ENCODE measurements around the gene DDX25.

The DDX25 gene

DNA sequence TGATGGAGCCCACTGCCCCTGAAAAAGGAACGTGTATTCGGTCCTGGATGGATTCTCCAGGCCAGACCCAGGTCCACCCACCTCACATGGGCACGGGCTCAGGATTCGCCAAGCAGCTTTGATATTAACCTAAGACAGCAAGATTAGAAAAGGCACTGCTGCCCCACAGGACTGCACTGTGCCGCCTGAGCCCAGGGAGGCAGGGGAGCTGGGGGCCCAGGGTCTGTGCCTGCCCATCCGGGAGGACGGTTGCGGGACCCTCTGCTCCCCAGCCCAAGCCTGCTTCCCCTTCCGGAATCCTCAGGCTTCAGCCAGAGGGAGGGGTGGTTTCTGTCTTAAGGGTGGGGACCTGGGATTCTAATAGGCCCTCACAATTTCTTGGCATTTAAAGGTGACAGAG lies 28.0 kb downstream of the DDX25 start:
- peaks cover 31% of the 10 kb centered on the region for H3K27me3 Mint-ChIP-seq
- no peaks in the 10 kb centered on the region for H3K9me3 Mint-ChIP-seq
- H3K4me1 Mint-ChIP-seq, result no peaks in the 10 kb centered on the region
- no peak overlapping the region for H3K27ac Mint-ChIP-seq (ENCODE audit: low read depth)
- no peak for ATAC-seq (replicated peaks; ENCODE audit: extremely low read depth, poor library complexity, severe bottlenecking)
- H3K4me3 Mint-ChIP-seq, result no peak overlapping the region
- DNase-seq (ENCODE audit: low spot score in 2 of 2), result no peak
- no peaks in the 10 kb centered on the region for H3K36me3 Mint-ChIP-seq (ENCODE audit: insufficient read depth)

DNA sequence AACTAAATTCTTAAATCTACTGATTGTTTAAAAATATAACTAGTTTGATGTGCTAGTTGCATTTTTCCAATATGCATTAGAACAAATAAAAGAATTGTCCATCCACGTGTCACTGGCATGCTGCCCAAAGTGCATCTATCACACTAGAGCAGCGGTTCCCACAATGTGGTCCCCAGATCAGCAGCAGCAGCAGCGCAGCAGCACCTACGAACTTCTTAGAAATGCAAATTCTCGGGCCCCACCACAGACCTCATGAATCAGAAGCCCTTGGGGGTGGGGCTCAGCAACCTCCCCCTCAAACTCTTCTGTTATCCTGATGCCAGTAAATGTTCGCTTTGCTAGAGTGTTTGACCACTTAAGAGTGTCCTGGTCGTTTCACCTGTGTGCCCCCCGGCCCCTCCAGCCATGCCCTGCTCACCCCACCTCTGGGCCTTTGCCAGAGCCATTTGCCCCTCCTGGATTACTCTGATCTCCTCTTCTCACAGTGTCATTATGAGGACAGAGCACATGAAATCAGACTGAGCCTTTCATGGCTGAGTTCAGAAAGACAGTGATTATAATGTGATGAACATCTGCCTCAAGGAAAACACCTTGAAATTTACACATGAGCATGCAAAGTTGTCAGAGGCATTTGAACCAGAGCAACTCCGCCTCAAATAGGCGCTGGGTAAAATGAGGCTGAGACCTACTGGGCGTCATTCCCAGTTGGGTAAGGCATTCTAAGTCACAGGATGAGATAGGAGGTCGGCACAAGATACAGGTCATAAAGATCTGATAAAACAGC lies 28.9 kb downstream of the DDX25 start:
- H3K4me3 Mint-ChIP-seq, result no peak overlapping the region

DNA sequence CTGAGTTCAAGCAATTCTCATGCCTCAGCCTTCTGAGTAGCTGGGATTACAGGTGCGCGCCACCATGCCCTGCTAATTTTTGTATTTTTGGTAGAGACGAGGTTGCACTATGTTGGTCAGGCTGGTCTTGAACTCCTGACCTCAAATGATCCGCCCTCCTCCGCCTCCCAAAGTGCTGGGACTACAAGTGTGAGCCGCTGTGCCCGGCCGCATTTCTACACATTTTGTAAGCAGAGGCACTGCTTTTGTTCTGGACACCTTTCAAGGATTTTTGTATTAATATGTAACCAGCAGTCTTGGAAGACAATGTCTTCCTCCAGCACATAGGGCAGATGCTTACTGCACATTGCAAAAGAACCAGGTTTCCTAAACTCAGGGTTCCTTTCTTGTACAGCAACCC lies 30.2 kb downstream of the DDX25 start:
- Mint-ChIP-seq H3K9me3 (no peaks in the 10 kb centered on the region), H3K4me1 (no peaks in the 10 kb centered on the region), H3K36me3 (ENCODE audit: insufficient read depth) (no peaks in the 10 kb centered on the region), H3K27me3 (peaks cover 23% of the 10 kb centered on the region), H3K27ac (ENCODE audit: low read depth) (no peak overlapping the region), H3K4me3 (no peak overlapping the region)
- ATAC-seq (replicated peaks; ENCODE audit: extremely low read depth, poor library complexity, severe bottlenecking), result no peak
- no peak for DNase-seq (ENCODE audit: low spot score in 2 of 2)

More for the DNA sequence above, 28.9 kb downstream of the DDX25 start:
- ATAC-seq (replicated peaks; ENCODE audit: extremely low read depth, poor library complexity, severe bottlenecking) (no peak), DNase-seq (ENCODE audit: low spot score in 2 of 2) (no peak)
- no peaks in the 10 kb centered on the region for H3K4me1 Mint-ChIP-seq
- H3K27ac Mint-ChIP-seq (ENCODE audit: low read depth), result no peak overlapping the region
- peaks cover 29% of the 10 kb centered on the region for H3K27me3 Mint-ChIP-seq
- no peaks in the 10 kb centered on the region for H3K36me3 Mint-ChIP-seq (ENCODE audit: insufficient read depth)
- H3K9me3 Mint-ChIP-seq, result no peaks in the 10 kb centered on the region

DNA sequence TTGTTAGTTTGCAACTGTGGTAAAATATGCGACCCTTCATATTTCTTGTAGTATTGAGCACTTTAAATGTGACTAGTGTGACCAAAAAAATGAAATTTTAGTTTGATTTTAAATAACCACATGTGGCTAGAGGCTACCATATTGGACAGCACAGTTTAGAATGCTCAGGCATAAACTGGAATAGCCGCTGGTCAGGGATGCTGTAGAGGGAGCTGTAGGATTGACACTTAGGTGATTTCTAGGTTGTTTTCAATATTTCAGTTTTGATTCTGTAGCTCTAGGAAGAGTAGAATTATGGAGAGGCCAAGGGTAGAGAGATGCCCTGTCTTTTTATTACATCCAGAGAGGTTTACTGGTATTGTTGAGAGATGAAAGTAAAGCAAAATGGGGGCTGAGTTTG lies 30.7 kb downstream of the DDX25 start:
- no peak for ATAC-seq (replicated peaks; ENCODE audit: extremely low read depth, poor library complexity, severe bottlenecking)
- DNase-seq (ENCODE audit: low spot score in 2 of 2), result no peak
- Mint-ChIP-seq H3K27me3 (peaks cover 17% of the 10 kb centered on the region), H3K36me3 (ENCODE audit: insufficient read depth) (no peaks in the 10 kb centered on the region), H3K27ac (ENCODE audit: low read depth) (no peak overlapping the region), H3K4me1 (no peaks in the 10 kb centered on the region), H3K4me3 (no peak overlapping the region), H3K9me3 (no peaks in the 10 kb centered on the region)

DNA sequence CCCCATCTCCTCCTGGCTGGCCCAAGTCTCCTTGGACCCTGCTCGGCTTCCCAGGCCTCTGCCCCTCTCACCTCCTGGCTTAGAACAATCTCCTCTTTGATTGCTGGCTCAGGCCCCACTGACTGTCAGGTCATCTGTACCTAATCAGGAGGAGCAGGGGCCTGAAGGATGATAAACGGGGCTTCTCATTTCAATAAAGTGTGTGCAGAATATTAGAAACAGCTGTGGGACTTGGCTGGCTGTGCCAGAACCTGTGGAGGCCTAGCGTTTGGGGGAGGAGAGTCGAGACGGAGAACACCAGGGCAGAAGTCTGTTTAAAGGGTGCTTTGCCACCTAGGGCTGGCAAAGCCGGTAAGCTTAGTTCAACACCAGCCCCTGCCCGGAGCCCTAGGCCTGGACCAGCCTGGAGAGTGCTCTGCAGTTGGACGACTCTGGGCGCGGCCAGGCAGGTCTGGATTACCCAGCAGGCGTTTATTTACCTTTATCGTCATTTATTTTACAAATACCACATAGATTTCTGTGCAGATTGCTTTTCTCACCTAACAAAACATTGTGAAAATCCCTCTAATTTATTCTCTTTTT lies 31.4 kb downstream of the DDX25 start:
- ATAC-seq (replicated peaks; ENCODE audit: extremely low read depth, poor library complexity, severe bottlenecking), result no peak

DNA sequence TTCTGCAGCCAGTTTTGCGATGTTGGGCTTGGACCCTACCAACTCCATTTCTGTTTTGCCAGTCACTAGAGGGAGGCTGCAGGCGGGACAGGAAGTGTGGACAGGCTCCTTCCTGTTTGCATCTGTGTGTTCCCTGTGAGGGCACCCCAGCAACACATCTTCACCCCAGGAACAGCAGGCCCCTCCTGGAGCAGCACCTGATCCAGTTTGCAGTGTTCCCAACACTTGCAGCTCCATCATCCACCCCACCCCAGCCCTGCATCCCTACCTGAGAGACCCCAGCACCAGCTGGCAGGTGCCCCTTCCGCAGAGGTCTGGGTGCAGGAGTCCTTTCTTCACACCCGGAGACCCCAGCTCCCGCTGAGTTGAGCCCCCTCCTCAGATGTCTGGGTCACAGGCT lies 34.1 kb downstream of the DDX25 start:
- no peaks in the 10 kb centered on the region for H3K36me3 Mint-ChIP-seq (ENCODE audit: insufficient read depth)
- H3K4me1 Mint-ChIP-seq, result peaks cover 8% of the 10 kb centered on the region
- H3K4me3 Mint-ChIP-seq, result no peak overlapping the region
- ATAC-seq (replicated peaks; ENCODE audit: extremely low read depth, poor library complexity, severe bottlenecking), result no peak
- no peak overlapping the region for H3K27ac Mint-ChIP-seq (ENCODE audit: low read depth)
- no peaks in the 10 kb centered on the region for H3K9me3 Mint-ChIP-seq
- H3K27me3 Mint-ChIP-seq, result no peaks in the 10 kb centered on the region
- no peak for DNase-seq (ENCODE audit: low spot score in 2 of 2)

More for the DNA sequence above, 31.4 kb downstream of the DDX25 start:
- H3K4me3 Mint-ChIP-seq, result no peak overlapping the region
- H3K36me3 Mint-ChIP-seq (ENCODE audit: insufficient read depth), result no peaks in the 10 kb centered on the region
- no peak overlapping the region for H3K27ac Mint-ChIP-seq (ENCODE audit: low read depth)
- peaks cover 14% of the 10 kb centered on the region for H3K27me3 Mint-ChIP-seq
- DNase-seq (ENCODE audit: low spot score in 2 of 2), result no peak
- no peaks in the 10 kb centered on the region for H3K4me1 Mint-ChIP-seq
- no peaks in the 10 kb centered on the region for H3K9me3 Mint-ChIP-seq

GRCh38 chr11:125939081-125939521 lies 34.8 kb downstream of the DDX25 start:
- Mint-ChIP-seq H3K9me3 (no peaks in the 10 kb centered on the region), H3K4me3 (no peak overlapping the region), H3K4me1 (peaks cover 8% of the 10 kb centered on the region), H3K36me3 (ENCODE audit: insufficient read depth) (no peaks in the 10 kb centered on the region), H3K27me3 (peaks cover 6% of the 10 kb centered on the region), H3K27ac (ENCODE audit: low read depth) (no peak overlapping the region)
- no peak for DNase-seq (ENCODE audit: low spot score in 2 of 2)
- ATAC-seq (replicated peaks; ENCODE audit: extremely low read depth, poor library complexity, severe bottlenecking), result no peak

GRCh38 chr11:125940145-125940544 lies 35.8 kb downstream of the DDX25 start:
- Mint-ChIP-seq H3K9me3 (no peaks in the 10 kb centered on the region), H3K36me3 (ENCODE audit: insufficient read depth) (no peaks in the 10 kb centered on the region), H3K27ac (ENCODE audit: low read depth) (no peak overlapping the region), H3K4me3 (no peak overlapping the region), H3K27me3 (peaks cover 15% of the 10 kb centered on the region), H3K4me1 (peaks cover 8% of the 10 kb centered on the region)
- ATAC-seq (replicated peaks; ENCODE audit: extremely low read depth, poor library complexity, severe bottlenecking) (no peak), DNase-seq (ENCODE audit: low spot score in 2 of 2) (no peak)

DNA sequence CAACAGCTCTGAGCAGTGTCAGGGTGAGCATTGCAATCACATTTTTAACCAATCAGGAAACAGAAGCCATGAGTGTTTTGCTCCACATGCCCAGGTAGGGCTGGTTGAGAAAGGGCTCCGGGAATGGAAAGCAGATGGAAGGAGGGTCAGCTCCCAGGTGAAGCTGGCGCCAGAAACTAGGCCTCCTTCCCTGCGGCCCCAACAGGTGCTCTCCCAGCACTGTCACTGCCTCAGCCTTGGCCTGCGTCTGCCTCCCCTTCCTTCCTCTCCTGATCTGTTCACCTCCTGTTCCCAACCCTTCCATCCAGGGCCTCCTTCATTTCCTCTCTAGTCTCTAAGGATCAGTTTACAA lies 36.9 kb downstream of the DDX25 start:
- H3K4me1 Mint-ChIP-seq, result peaks cover 8% of the 10 kb centered on the region
- peaks cover 15% of the 10 kb centered on the region for H3K27me3 Mint-ChIP-seq
- no peak for DNase-seq (ENCODE audit: low spot score in 2 of 2)
- H3K27ac Mint-ChIP-seq (ENCODE audit: low read depth), result no peak overlapping the region
- H3K36me3 Mint-ChIP-seq (ENCODE audit: insufficient read depth), result no peaks in the 10 kb centered on the region
- ATAC-seq (replicated peaks; ENCODE audit: extremely low read depth, poor library complexity, severe bottlenecking), result no peak
- no peaks in the 10 kb centered on the region for H3K9me3 Mint-ChIP-seq
- H3K4me3 Mint-ChIP-seq, result no peak overlapping the region

GRCh38 chr11:125941619-125942611 lies 37.6 kb downstream of the DDX25 start:
- H3K4me3 Mint-ChIP-seq, result no peak overlapping the region
- H3K9me3 Mint-ChIP-seq, result no peaks in the 10 kb centered on the region
- peak; percentile 36 for ATAC-seq (replicated peaks; ENCODE audit: extremely low read depth, poor library complexity, severe bottlenecking)
- no peak overlapping the region for H3K27ac Mint-ChIP-seq (ENCODE audit: low read depth)
- DNase-seq (ENCODE audit: low spot score in 2 of 2), result no peak
- no peaks in the 10 kb centered on the region for H3K36me3 Mint-ChIP-seq (ENCODE audit: insufficient read depth)
- H3K27me3 Mint-ChIP-seq, result peaks cover 15% of the 10 kb centered on the region
- H3K4me1 Mint-ChIP-seq, result peaks cover 8% of the 10 kb centered on the region

GRCh38 chr11:125942771-125943428 lies 38.6 kb downstream of the DDX25 start:
- no peak overlapping the region for H3K4me3 Mint-ChIP-seq
- DNase-seq (ENCODE audit: low spot score in 2 of 2), result no peak
- H3K27ac Mint-ChIP-seq (ENCODE audit: low read depth), result no peak overlapping the region
- ATAC-seq (replicated peaks; ENCODE audit: extremely low read depth, poor library complexity, severe bottlenecking), result no peak
- H3K27me3 Mint-ChIP-seq, result peaks cover 15% of the 10 kb centered on the region
- H3K36me3 Mint-ChIP-seq (ENCODE audit: insufficient read depth), result no peaks in the 10 kb centered on the region
- H3K9me3 Mint-ChIP-seq, result no peaks in the 10 kb centered on the region
- H3K4me1 Mint-ChIP-seq, result peaks cover 8% of the 10 kb centered on the region

DNA sequence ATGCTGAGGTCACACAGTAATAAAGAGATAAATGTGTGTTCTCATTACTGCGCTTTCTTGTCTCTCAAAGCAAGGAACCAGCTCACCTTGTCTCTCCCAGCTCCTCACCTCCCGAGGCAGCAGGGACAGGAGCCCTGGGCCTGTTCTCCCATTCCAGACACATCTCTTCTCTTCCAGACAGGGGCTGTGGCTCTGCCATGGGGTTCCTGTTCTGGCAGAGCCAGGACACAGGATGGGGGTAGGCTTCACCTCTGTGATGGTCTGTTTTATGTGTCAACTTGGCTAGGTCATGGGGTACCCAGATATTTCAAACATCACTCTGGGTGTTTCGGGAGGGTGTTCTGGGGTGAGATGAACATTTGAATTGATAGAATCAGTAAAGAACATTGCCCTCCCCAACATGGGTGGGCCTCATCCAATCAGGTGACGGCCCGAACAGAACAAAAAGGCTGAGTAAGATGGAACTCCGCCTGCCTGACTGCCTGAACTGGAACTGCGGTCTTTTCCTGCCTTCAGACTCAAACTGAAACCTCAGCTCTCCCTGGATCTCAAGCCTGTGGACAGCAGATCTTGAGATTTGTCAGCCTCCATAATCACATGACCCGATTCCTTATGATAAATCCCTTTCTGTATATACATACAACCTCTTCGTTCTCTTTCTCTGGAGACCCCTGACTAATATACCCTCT lies 39.5 kb downstream of the DDX25 start:
- no peak overlapping the region for H3K4me3 Mint-ChIP-seq
- H3K4me1 Mint-ChIP-seq, result peaks cover 8% of the 10 kb centered on the region
- H3K27me3 Mint-ChIP-seq, result peaks cover 15% of the 10 kb centered on the region
- no peak overlapping the region for H3K27ac Mint-ChIP-seq (ENCODE audit: low read depth)
- DNase-seq (ENCODE audit: low spot score in 2 of 2), result no peak
- no peak for ATAC-seq (replicated peaks; ENCODE audit: extremely low read depth, poor library complexity, severe bottlenecking)
- H3K36me3 Mint-ChIP-seq (ENCODE audit: insufficient read depth), result peaks cover under 1% of the 10 kb centered on the region
- no peaks in the 10 kb centered on the region for H3K9me3 Mint-ChIP-seq
